Measurements from ENCODE around the gene CPTP.

CPTP gene

GRCh38 chr1:1324524-1325287 lies at the start of gene CPTP, which contains the start of gene INTS11:
TSS of gene CPTP (plus strand) at chr1:1324802. CDS start at chr1:1326911, 2,109 bp downstream.
TSS of gene INTS11 (minus strand) at chr1:1324660. CDS start at chr1:1324608, 52 bp downstream.
- H3K27ac ChIP-seq, result peak within 1 kb of the TSS; percentile 89
- no peak for DNase-seq (ENCODE audit: low read depth, low spot score)

- no peak for DNase-seq (ENCODE audit: low read depth, low spot score)
- H3K27ac ChIP-seq, result no peak overlapping the region
Observed at GRCh38 chr1:1274931-1275431, 49.6 kb upstream of the CPTP start.

GRCh38 chr1:1275836-1276235 lies 48.8 kb upstream of the CPTP start:
- no peak for DNase-seq (ENCODE audit: low read depth, low spot score)
- no peak overlapping the region for H3K27ac ChIP-seq

GRCh38 chr1:1278620-1279019 lies 46.0 kb upstream of the CPTP start:
- H3K27ac ChIP-seq, result no peak overlapping the region

GRCh38 chr1:1279028-1279427 lies 45.6 kb upstream of the CPTP start:
- DNase-seq (ENCODE audit: low read depth, low spot score), result no peak
- H3K27ac ChIP-seq, result no peak overlapping the region

More at GRCh38 chr1:1278620-1279019, 46.0 kb upstream of the CPTP start:
- DNase-seq (ENCODE audit: low read depth, low spot score), result no peak

GRCh38 chr1:1280782-1281481 lies 43.7 kb upstream of the CPTP start:
- no peak overlapping the region for H3K27ac ChIP-seq
- no peak for DNase-seq (ENCODE audit: low read depth, low spot score)

- peak overlapping the region; percentile 60 for H3K27ac ChIP-seq
- no peak for DNase-seq (ENCODE audit: low read depth, low spot score)
Observed at GRCh38 chr1:1281533-1282321, 42.9 kb upstream of the CPTP start.

GRCh38 chr1:1282998-1283397 lies 41.6 kb upstream of the CPTP start:
- DNase-seq (ENCODE audit: low read depth, low spot score), result no peak
- H3K27ac ChIP-seq, result peak overlapping the region; percentile 60

GRCh38 chr1:1283821-1284220 lies 40.8 kb upstream of the CPTP start:
- no peak overlapping the region for H3K27ac ChIP-seq
- no peak for DNase-seq (ENCODE audit: low read depth, low spot score)

GRCh38 chr1:1284221-1285101 lies 40.1 kb upstream of the CPTP start:
- DNase-seq (ENCODE audit: low read depth, low spot score), result no peak
- no peak overlapping the region for H3K27ac ChIP-seq

GRCh38 chr1:1285102-1285571 lies 39.5 kb upstream of the CPTP start:
- DNase-seq (ENCODE audit: low read depth, low spot score), result no peak
- no peak overlapping the region for H3K27ac ChIP-seq

- DNase-seq (ENCODE audit: low read depth, low spot score), result no peak
- H3K27ac ChIP-seq, result no peak overlapping the region
Observed at GRCh38 chr1:1285611-1286311, 38.8 kb upstream of the CPTP start.

- no peak for DNase-seq (ENCODE audit: low read depth, low spot score)
- no peak overlapping the region for H3K27ac ChIP-seq
Observed at GRCh38 chr1:1286313-1287261, 38.0 kb upstream of the CPTP start.

- no peak for DNase-seq (ENCODE audit: low read depth, low spot score)
- H3K27ac ChIP-seq, result no peak overlapping the region
Observed at GRCh38 chr1:1287288-1288110, 37.1 kb upstream of the CPTP start.

- no peak overlapping the region for H3K27ac ChIP-seq
- DNase-seq (ENCODE audit: low read depth, low spot score), result no peak
Observed at GRCh38 chr1:1290238-1290731, 34.3 kb upstream of the CPTP start.

- no peak for DNase-seq (ENCODE audit: low read depth, low spot score)
- H3K27ac ChIP-seq, result no peak overlapping the region
Observed at GRCh38 chr1:1291023-1291528, 33.5 kb upstream of the CPTP start.

Measured in epithelial cell of prostate (primary cell).